GM06990 (cell line): ENCODE data around the gene MRPL1.

Experiments
- DNase-seq: peaks from one replicate; pipeline ENCODE4 v3.0.0-alpha.2; 2011; ENCODE audit not compliant: insufficient read length; ENCODE audit errors: extremely low read depth
- H3K27me3 ChIP-seq: replicated peaks from 2 replicates; pipeline ENCODE4 v1.6.0; 2011; ENCODE audit warnings: low read length; ENCODE audit not compliant: control insufficient read depth, insufficient read depth
- H3K36me3 ChIP-seq: 2 replicates; pipeline ENCODE4 v1.5.1; 2011; ENCODE audit warnings: low read length; ENCODE audit not compliant: control insufficient read depth, insufficient read depth
- H3K4me3 ChIP-seq: replicated peaks from 2 replicates; pipeline ENCODE4 v1.5.1; 2011; ENCODE audit warnings: low read depth, mild to moderate bottlenecking, control low read depth, low read length
- TF ChIP-seq, protein P1 (sequence below): IDR thresholded peaks from 2 replicates; pipeline ENCODE4 v1.5.1; 2011; ENCODE audit warnings: low read length, control low read depth, mild to moderate bottlenecking, inconsistent platforms; ENCODE audit not compliant: insufficient read depth, poor library complexity, severe bottlenecking

The MRPL1 gene

DNA sequence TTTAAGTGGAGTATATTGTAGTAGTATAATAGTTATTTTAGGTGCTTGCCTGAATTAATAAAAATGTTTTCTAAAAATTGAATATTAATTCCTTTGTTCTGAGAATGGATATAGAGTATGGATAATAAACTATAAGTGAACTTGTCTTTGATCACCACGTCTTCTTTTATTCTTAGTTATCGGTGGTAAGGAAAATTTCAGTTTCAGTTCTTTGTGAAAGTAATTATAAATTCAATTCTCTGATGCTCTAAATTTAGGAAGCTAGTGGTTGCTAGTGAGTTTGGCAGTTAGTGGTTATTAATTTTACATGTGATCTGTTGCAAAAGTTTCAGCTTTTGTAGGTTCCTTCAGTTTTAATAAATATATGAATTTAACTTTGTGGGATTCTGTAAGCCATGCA is 30.8 kb downstream of the MRPL1 start:
- no peak overlapping the region for H3K4me3 ChIP-seq
- no peaks in the 10 kb centered on the region for H3K27me3 ChIP-seq
- TF ChIP-seq, protein P1, sequence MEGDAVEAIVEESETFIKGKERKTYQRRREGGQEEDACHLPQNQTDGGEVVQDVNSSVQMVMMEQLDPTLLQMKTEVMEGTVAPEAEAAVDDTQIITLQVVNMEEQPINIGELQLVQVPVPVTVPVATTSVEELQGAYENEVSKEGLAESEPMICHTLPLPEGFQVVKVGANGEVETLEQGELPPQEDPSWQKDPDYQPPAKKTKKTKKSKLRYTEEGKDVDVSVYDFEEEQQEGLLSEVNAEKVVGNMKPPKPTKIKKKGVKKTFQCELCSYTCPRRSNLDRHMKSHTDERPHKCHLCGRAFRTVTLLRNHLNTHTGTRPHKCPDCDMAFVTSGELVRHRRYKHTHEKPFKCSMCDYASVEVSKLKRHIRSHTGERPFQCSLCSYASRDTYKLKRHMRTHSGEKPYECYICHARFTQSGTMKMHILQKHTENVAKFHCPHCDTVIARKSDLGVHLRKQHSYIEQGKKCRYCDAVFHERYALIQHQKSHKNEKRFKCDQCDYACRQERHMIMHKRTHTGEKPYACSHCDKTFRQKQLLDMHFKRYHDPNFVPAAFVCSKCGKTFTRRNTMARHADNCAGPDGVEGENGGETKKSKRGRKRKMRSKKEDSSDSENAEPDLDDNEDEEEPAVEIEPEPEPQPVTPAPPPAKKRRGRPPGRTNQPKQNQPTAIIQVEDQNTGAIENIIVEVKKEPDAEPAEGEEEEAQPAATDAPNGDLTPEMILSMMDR = no peak
- no peaks in the 10 kb centered on the region; the same call in 1 of the 2 replicates for H3K36me3 ChIP-seq
- peak; percentile 18 for DNase-seq

DNA sequence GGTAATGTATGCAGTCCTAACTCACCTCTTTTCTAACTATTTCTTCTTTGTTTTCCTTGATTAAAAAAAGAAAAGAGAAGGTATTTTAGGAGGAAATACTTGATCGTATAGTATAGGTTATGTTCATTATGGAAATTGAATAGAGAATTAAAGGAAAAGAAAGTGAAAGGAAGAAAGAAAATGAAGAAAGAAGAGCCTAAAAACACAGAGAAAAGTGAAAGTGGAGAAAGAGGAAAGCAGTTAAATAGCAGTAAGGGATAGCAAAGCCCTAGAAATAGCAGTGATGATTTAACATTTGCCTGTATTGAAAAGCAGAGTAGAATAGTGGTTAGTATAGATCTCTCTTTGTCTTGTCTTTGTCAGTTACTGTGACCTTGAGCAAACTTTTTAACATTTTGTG is 37.0 kb downstream of the MRPL1 start:
- TF ChIP-seq, protein P1 = no peak
- no peak for DNase-seq
- Histone ChIP-seq H3K4me3 (no peak overlapping the region), H3K36me3 (no peaks in the 10 kb centered on the region; the same call in none of the 2 replicates), H3K27me3 (no peaks in the 10 kb centered on the region)

GRCh38 chr4:77903186-77903585 is 40.6 kb downstream of the MRPL1 start:
- Histone ChIP-seq H3K4me3 (no peak overlapping the region), H3K27me3 (no peaks in the 10 kb centered on the region), H3K36me3 (no peaks in the 10 kb centered on the region; the same call in 1 of the 2 replicates)
- TF ChIP-seq, protein P1 = no peak
- no peak for DNase-seq

DNA sequence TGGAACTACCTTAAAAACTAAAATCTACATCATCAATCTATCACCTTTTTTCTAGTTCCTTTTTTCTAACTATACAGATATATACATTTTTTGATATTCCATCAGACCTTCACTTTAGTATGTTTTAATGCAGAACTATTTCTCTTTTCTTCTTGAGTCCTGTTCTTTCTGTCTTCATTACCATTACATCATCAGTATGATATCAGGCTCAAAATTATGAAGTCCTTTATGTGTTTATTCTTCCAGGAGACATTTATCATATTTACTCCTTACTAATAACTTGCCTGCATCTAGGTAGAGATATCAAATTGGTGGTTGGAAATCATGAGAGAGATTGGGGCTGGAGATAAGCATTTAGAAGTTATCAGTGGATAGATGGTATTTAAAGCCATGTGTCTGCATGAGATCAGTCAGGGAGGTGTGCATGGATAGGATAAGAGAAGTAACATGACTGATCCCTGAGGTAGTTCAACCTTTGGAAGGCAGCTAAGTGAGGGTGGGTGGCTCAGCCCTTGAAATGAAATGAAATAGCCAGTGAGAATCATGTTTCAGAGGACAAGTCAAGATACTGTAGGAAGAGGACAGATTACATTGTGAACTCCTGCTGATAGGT is 43.1 kb downstream of the MRPL1 start:
- H3K27me3 ChIP-seq = no peaks in the 10 kb centered on the region

GRCh38 chr4:77910676-77911075 is 48.0 kb downstream of the MRPL1 start:
- TF ChIP-seq, protein P1 = no peak
- peaks cover 2% of the 10 kb centered on the region for H3K36me3 ChIP-seq
- no peak overlapping the region for H3K4me3 ChIP-seq
- no peak for DNase-seq
- H3K27me3 ChIP-seq = no peaks in the 10 kb centered on the region

More for the DNA sequence above, 43.1 kb downstream of the MRPL1 start:
- TF ChIP-seq, protein P1 = no peak
- H3K36me3 ChIP-seq = peaks cover 2% of the 10 kb centered on the region
- no peak for DNase-seq
- H3K4me3 ChIP-seq = no peak overlapping the region

- Histone ChIP-seq H3K27me3 (no peaks in the 10 kb centered on the region), H3K36me3 (peaks cover 2% of the 10 kb centered on the region), H3K4me3 (no peak overlapping the region)
- TF ChIP-seq, protein P1 = no peak
- DNase-seq = no peak
Measured at GRCh38 chr4:77911091-77911490, 48.5 kb downstream of the MRPL1 start.
